AG20443 (cell line): ENCODE results near the gene SYF2.

Experiments used
- DNase-seq: peaks from one replicate; pipeline ENCODE4 v3.0.0; 2012; ENCODE audit warnings: low spot score, mixed read lengths

SYF2 gene

DNA sequence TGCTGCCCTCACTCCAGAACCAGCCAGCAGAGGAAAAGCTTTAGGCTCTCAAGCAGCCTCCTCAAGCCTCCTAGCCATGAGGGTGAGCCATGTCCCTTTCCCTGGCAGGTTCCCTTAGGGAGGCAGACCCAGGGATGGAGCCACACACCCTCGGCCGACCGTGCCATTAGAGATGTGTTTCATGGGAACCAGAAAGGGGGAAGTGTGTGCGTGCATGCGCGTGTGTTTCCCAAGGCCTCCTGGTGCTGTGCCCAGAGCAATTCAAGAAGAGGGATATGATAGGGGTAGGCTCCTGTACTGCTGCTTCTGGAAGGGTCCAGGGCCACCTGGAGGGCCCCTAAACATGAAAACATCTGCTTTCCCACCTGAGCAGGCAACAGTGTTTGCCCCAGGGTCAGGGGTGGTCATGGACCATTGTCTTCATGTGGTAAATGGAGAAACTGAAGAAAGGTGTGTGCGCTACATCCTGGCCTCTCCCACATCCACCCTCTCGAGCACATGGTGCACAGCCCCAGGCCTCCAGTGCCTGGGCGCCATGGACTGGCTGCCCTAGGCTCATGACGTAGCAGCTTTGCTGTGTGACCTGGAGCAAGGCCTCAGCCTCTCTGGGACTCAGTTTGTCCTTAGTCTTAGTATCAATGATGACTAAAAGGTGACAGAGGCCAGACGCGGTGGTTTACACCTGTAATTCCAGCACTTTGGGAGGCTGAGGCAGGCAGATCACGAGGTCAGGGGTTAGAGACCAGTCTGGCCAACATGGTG is 48.1 kb downstream of the SYF2 start:
- DNase-seq: no peak

DNA sequence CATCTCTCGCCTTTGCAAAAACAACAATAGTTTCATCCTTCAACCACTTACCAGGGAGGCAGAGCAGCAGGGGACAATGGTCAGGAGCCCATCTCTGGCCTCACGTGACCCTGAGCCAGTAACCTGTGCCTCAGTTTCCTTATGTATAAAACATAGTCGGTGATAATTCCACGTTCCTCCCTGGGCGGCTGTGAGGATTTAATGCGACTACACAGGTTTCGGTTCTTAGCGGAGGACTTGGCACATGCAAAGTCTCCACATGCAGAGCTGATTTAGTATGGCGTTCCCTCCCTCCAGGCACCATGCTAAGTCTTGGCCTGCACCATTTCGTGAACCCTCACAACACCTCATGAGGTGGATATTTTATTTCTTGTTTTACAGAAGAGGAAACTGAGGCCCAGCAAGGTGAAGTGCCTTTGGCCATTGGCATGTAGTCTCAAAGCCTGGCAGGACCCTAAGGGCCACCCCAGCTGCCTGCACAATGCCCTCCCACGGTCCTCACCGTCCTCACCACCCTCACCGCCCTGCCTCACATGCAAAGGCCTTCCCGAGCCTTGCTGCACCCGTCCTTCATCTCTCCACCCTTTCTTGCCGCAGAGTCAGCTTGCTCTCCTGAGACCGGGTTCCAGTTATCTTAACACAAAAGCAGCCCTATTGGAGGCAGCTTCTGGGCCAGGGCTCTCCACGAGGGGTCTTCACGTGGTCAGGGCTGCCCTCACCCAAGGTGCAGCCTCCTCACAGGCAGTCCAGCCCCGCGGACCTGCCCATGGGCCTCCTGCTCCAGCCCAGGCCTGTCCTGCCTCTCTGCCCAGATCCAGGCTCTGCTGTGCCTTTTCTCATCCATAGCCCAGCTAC is 48.9 kb downstream of the SYF2 start:
- peak; percentile 5 for DNase-seq

DNA sequence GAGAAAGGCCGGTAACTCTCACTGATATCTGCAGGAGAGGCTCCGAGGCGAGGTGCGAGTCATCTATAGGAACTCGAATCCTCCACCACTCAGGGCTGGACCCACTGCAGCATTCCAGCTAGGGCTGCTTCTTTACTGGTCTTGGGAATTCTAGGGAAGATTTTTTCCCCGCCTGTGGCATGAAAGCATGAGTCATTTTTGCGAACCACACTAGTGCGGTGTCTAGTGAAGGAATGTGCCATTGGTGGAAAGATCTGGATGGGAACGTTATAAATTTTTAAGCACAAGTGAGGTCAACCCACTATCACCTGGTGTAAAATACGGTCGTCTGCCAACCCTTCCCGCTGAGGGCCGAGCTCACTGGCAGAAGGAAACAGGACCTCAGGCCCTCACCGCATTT is 49.7 kb downstream of the SYF2 start:
- DNase-seq: no peak

DNA sequence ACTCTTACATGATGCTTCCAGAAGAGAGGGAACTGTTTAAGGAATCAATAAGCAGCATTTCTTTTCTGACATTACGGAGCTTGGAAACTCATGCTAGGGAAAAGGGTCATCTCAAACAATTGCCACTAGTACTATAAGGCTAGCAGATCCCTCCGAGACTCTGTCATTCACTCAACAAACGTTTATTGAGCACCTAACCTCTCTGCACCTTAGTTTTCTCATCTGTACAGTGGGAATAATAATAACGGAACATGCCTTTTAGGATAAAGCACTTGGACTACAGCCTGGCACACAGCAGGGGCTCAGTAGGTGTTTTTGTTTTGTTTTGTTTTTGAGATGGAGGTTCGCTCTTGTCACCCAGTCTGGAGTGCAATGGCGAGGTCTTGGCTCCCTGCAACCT is 51.3 kb downstream of the SYF2 start:
- DNase-seq: no peak

DNA sequence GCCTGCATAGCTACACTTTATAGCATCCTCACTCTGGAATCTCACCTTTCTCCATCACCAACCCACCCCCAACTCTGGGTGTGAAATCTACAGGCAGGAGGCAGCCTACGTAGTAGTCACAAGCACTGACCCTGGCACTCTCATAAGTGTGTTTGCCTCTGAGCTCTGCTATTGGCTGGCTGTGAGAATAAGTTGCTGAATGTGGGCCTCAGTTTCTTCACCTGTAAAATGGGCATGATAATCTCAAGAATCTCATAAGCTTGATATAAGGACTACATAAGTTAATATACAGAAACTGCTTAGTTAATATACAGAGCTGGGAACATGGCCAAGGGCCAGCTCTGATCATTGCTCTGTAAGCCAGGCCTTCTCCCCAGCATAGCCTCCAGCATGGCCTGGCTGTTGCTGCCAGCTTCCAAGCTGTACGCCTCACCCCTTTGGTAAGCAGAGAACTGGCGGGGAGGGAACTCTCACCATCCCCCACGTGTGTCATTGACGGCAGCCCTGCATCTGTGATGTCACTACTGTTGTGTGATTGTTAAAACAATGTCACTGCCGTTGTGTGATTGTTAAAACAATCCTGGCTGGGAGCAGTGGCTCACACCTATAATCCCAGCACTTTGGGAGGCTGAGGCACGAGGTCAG is 53.3 kb downstream of the SYF2 start:
- DNase-seq: no peak

DNA sequence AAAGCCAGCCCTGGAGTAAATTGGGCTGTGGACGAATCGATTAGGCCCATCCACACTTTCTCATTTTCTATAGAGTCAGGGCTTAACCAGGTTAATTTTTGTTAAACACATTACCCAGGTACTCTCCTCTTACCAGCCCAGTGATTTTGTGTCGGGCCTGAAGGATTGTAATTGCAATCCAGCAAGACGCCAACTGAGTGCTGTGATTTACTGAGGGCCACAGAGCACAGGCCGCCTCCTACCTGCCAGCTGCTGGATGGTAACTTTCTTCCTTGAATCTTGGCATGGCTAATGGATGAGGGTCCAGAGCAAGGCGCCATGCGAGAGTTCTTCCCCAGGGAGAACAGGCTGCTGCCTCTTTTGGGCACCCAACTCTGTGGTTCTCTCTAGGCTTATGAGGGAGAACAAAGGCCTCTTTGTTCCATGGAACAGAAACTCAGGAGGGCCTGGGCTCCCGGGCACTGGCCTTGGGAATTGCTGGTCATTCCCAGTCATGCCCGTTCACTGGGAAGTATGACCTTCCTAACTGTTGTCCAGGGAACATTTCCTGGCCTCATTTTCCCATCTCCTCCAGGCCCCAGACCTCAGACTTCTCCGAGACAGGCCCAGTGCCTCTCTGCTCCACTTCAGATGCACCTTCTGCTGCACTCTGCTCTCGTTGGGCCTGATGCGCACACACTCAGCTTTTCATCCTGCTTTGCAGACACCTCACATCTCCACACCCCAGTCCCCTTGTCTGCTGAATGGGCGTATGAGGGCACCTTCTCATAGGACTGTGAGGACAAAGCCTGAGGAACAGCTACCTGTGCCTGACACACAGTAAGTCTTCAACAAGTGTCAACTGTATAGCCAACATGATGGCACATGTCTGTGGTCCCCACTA is 57.3 kb downstream of the SYF2 start:
- no peak for DNase-seq

DNA sequence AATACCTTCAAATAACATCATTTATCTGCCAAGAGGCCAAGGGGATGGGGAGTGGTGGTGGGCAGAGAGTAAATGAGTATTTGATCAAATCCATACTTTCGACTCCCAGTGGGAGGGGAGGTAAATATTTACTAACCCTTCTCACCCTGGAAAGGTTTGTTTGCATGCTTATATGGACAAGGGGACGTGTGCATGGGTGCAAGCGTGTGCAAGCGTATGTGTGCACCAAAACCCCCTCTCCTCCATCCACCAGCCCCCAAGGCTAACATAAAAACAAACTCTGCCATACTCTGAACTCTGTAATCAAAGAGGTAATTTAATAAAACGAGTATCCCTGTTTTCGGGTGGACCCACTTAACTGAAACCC is 58.0 kb downstream of the SYF2 start:
- no peak for DNase-seq

DNA sequence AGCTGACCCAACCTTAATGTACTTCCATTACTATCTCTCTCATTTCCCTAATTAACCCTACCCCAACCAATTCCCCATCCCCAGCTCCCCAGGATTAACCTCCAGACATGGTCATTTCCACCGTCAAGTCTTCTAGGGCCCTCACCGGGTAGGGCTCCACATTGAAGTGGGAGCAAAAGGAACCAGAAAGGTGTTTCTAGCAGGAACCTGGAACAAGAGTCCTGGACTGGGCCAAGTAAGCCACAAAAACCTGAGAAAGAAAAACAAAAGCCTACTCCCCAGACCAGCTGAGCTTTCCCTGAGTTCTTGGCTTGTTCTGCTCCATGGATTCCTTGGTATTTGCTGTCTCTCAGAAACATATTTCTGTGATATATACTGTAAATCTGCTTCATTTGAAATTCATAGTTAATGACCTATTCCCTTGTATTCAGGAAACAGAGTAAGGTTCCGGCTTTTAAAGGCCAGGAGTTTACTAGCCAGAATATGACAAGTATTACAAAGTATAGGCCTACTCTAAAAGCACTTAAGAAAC is 58.4 kb downstream of the SYF2 start:
- DNase-seq: no peak
